ENCODE measurements around the gene MUC12. TPM values are rescaled to one million over a fixed set of nuclear protein-coding genes. Genes with fewer than 3 reads are reported as not detected.

The MUC12 gene
- total and polyA plus RNA-seq, 7 donors: 0.02 to 0.13 (median 0.09) TPM; not detected in 4

DNA sequence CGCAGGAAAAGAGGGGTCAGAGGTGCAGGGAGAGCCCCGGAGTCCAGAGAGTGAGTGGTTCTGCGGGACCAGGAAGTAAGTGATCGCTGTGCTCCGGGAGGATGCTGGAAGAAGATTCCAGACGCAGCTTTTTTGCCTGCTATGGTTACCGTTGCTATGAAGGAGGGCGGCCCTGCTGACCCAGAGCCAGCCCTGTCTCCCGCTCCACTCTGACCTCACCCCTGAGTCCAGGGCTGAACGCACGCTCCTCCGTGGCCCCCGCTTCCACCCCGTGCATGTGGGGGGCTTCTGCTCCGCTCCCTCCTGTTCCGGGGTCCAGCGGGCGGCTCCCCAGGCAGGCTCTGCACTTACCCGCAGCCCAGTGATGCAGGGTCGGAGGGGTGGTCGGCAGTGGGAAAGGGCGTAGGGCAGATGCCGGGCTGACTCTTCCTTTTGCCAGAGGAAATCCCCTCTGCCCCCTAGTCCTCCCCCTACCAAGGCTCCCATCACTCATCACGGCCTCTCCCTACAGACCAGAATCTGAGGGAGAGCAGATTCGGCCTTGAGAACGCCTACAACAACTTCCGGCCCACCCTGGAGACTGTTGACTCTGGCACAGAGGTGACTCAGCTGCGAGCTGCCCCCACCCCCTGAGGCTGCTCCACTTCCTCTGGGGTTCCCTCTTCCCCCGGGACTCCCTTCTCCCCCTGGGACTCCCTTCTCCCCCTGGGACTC, 47.9 kb downstream of the MUC12 start:
- ATAC-seq: peak; percentile 51 to 77 (median 68)
- Histone ChIP-seq H3K36me3 (ENCODE audit: insufficient read depth in 1 of 2, low read depth in 1 of 2) (no peaks in the 10 kb centered on the region), H3K4me1 (no peaks in the 10 kb centered on the region), H3K4me3 (peak overlapping the region; percentile 51), H3K27me3 (ENCODE audit: insufficient read depth in 3 of 3, low read length in 2 of 3) (peaks cover 0 to 19% (median 16%) of the 10 kb centered on the region in 3 donors), H3K9me3 (no peaks in the 10 kb centered on the region), H3K27ac (no peak overlapping the region)
- WGBS, 3 donors: 0 to 1% (median 1%) methylated on average over 23 to 29 of the region's 29 CpGs
- intact Hi-C loops (cut with DNase I): no loop called here
- no peak for TF ChIP-seq CTCF (IDR thresholded peaks at IDR 0.05)
- peak; percentile 68 to 79 for DNase-seq

DNA sequence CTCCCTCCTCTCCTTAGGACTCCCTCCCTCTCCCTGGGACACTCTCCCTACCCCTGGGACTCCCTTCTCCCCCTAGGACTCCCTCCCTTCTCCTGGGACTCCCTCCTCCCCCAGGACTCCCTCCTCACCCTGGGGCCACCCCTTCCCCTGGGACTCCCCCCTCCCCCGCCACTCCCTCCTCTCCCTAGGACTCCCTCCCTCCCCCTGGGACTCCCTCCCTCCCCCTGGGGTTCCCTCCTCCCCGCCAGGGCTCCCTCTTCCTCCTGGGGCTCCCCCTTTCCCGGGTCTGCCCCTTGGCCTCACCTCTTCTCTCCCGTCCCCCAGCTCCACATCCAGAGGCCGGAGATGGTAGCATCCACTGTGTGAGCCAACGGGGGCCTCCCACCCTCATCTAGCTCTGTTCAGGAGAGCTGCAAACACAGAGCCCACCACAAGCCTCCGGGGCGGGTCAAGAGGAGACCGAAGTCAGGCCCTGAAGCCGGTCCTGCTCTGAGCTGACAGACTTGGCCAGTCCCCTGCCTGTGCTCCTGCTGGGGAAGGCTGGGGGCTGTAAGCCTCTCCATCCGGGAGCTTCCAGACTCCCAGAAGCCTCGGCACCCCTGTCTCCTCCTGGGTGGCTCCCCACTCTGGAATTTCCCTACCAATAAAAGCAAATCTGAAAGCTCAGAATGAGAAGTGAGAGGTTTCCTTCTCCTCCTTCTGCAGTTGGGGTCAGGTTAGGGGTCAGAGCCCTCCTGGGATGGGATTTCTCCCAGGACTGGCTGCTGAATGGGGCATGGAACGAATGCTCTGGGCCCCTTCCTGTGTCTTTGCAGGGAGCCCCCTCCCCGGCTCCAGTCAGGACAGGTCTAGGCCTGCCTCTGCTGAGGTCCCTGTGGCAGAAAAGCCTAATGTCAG, 49.2 kb downstream of the MUC12 start:
- TF ChIP-seq CTCF (IDR thresholded peaks at IDR 0.05): no peak
- peak in 1 of 2 donors; percentile 56 for DNase-seq
- Histone ChIP-seq H3K27ac (no peak overlapping the region), H3K36me3 (ENCODE audit: insufficient read depth in 1 of 2, low read depth in 1 of 2) (no peaks in the 10 kb centered on the region), H3K4me3 (no peak overlapping the region), H3K9me3 (no peaks in the 10 kb centered on the region), H3K4me1 (no peaks in the 10 kb centered on the region), H3K27me3 (ENCODE audit: insufficient read depth in 3 of 3, low read length in 2 of 3) (peaks cover 0 to 19% (median 17%) of the 10 kb centered on the region in 3 donors)
- no peak for ATAC-seq
- intact Hi-C loops (cut with DNase I): no loop called here
- WGBS, 3 donors: 22 to 35% (median 25%) methylated on average over 12 to 14 of the region's 14 CpGs

- H3K4me3 ChIP-seq: no peak overlapping the region
- peaks cover 0 to 19% (median 16%) of the 10 kb centered on the region in 3 donors for H3K27me3 ChIP-seq (ENCODE audit: insufficient read depth in 3 of 3, low read length in 2 of 3)
- no peaks in the 10 kb centered on the region for H3K9me3 ChIP-seq
- H3K36me3 ChIP-seq (ENCODE audit: insufficient read depth in 1 of 2, low read depth in 1 of 2): no peaks in the 10 kb centered on the region
- H3K4me1 ChIP-seq: no peaks in the 10 kb centered on the region
- DNase-seq: peak in 1 of 2 donors; percentile 16
- intact Hi-C loops (cut with DNase I): no loop called here
- 75 to 77% (median 76%) methylated on average over 8 of the region's 8 CpGs for WGBS, 3 donors
- H3K27ac ChIP-seq: no peak overlapping the region
- no peak for TF ChIP-seq CTCF (IDR thresholded peaks at IDR 0.05)
- ATAC-seq: no peak
These were observed 51.1 kb downstream of the MUC12 start for GRCh38 chr7:101020444-101020843.

- no peaks in the 10 kb centered on the region for H3K36me3 ChIP-seq (ENCODE audit: insufficient read depth in 1 of 2, low read depth in 1 of 2)
- 56 to 65% (median 58%) methylated on average over 3 of the region's 3 CpGs for WGBS, 3 donors
- no peak for TF ChIP-seq CTCF (IDR thresholded peaks at IDR 0.05)
- intact Hi-C loops (cut with DNase I): no loop called here
- DNase-seq (peak in 1 of 2 donors; percentile 12), ATAC-seq (no peak)
- H3K4me1 ChIP-seq: no peaks in the 10 kb centered on the region
- H3K27me3 ChIP-seq (ENCODE audit: insufficient read depth in 3 of 3, low read length in 2 of 3): peaks cover 0 to 19% (median 10%) of the 10 kb centered on the region in 3 donors
- no peak overlapping the region for H3K27ac ChIP-seq
- no peaks in the 10 kb centered on the region for H3K9me3 ChIP-seq
- H3K4me3 ChIP-seq: no peak overlapping the region
These were observed 52.3 kb downstream of the MUC12 start for GRCh38 chr7:101021703-101022102.
